GM12864 (cell line): ENCODE measurements around the gene LYZL6.

Experiments
- DNase-seq: peaks from one replicate; pipeline ENCODE4 v3.0.0-alpha.2; 2011; ENCODE audit warnings: low read depth
- H3K4me3 ChIP-seq: 2 replicates; pipeline ENCODE4 v1.5.1; 2011; ENCODE audit warnings: mild to moderate bottlenecking, low read depth, low read length, control low read depth
- CTCF ChIP-seq: IDR thresholded peaks from 2 replicates; pipeline ENCODE4 v1.5.1; 2011; ENCODE audit warnings: low read depth, mild to moderate bottlenecking, moderate library complexity, low read length, control low read depth, inconsistent platforms; ENCODE audit errors: missing control alignments

LYZL6 gene

GRCh38 chr17:35972066-35972465 lies 28.6 kb upstream of the LYZL6 start:
- no peak overlapping the region for H3K4me3 ChIP-seq
- no peak for TF ChIP-seq CTCF
- DNase-seq, result no peak

- peak; percentile 49 for DNase-seq
- TF ChIP-seq CTCF, result peak; percentile 84
- no peak overlapping the region for H3K4me3 ChIP-seq
Measured at GRCh38 chr17:35969558-35970380, 26.3 kb upstream of the LYZL6 start.

DNA sequence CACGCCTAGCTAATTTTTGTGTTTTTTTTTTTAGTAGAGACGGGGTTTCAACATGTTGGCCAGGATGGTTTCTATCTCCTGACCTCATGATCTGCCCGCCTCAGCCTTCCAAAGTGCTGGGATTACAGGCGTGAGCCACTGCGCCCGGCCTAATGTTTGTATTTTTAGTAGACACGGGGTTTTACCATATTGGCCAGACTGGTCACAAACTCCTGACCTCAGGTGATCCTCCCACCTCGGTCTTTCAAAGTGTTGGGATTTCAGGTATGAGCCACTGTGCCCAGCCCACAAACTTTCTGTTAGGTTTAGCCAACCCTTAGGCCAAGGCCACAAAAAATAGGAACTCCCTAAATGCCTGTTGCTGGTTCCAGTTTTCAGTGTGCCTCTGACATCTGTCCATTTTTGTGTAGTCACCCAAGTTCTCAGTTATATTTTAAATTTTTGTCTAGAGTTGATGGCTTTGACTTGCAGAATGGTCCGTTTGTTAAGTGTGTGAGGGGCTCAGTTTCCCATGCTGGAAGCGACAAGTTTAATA lies 25.1 kb upstream of the LYZL6 start:
- no peak for DNase-seq
- no peak for TF ChIP-seq CTCF

GRCh38 chr17:35965272-35965671 lies 21.8 kb upstream of the LYZL6 start:
- TF ChIP-seq CTCF, result no peak
- H3K4me3 ChIP-seq, result no peak overlapping the region
- DNase-seq, result no peak

More for the DNA sequence above, 25.1 kb upstream of the LYZL6 start:
- no peak overlapping the region for H3K4me3 ChIP-seq

- DNase-seq, result no peak
- no peak for TF ChIP-seq CTCF
- H3K4me3 ChIP-seq, result no peak overlapping the region
Measured at GRCh38 chr17:35963663-35964062, 20.1 kb upstream of the LYZL6 start.

DNA sequence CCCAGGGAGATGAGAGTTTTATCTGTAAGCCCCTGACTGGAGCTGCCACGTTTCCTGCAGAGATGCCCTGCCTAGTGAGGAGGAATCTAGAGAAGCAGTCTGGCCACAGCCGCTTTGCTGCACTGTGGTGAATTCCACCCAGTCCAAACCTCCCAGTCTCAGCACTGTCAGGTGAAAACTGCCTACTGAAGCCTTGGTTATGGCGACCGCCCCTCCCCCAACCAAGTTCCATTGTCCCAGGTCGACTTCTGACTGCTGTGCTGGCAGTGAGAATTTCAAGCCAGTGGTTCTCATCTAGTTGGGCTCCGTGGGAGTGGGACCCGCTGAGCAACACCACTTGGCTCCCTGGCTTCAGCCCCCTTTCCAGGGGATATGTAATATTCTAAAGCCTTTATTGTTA lies 10.2 kb upstream of the LYZL6 start:
- DNase-seq, result no peak
- H3K4me3 ChIP-seq, result no peak overlapping the region
- TF ChIP-seq CTCF, result no peak

GRCh38 chr17:35949401-35949800 lies 5.9 kb upstream of the LYZL6 start:
- no peak for TF ChIP-seq CTCF
- DNase-seq, result no peak
- no peak overlapping the region for H3K4me3 ChIP-seq
